Keratinocyte (primary cell): ENCODE measurements around the gene HPSE2. TPM values are rescaled to one million over a fixed set of nuclear protein-coding genes. Genes with fewer than 3 reads are reported as not detected.

Experiments
- DNase-seq: peaks from one replicate; pipeline ENCODE4 v3.0.0-alpha.2; 2011; ENCODE audit warnings: low read depth, missing footprints, low spot score
- FAIRE-seq: peaks from 2 replicates; lab custom pipeline; 2011; peaks lifted over from hg19 to GRCh38; lab: Jason Lieb, UNC
- H2AFZ ChIP-seq: 2 replicates; pipeline ENCODE4 v1.6.0; 2012; ENCODE audit warnings: low read length, control low read depth, inconsistent platforms; ENCODE audit not compliant: control insufficient read depth
- H3K27ac ChIP-seq: 2 replicates; pipeline ENCODE4 v1.5.1; 2011; ENCODE audit warnings: low read length; ENCODE audit not compliant: control insufficient read depth, insufficient read depth
- H3K27me3 ChIP-seq: 3 replicates; pipeline ENCODE4 v1.6.0; 2011; ENCODE audit warnings: low read length; ENCODE audit not compliant: control insufficient read depth, insufficient read depth; ENCODE audit errors: extremely low read depth
- H3K36me3 ChIP-seq, 2 experiments: 2 replicates in 1 of 2; 3 replicates in 1 of 2; pipeline ENCODE4 v1.5.1; 2011; ENCODE audit warnings: low read length in 2 of 2, mild to moderate bottlenecking in 1 of 2; ENCODE audit not compliant: control insufficient read depth in 2 of 2, insufficient read depth in 2 of 2; ENCODE audit errors: extremely low read depth in 1 of 2
- H3K4me1 ChIP-seq: 3 replicates; pipeline ENCODE4 v1.5.1; 2011; ENCODE audit warnings: low read length; ENCODE audit not compliant: control insufficient read depth, insufficient read depth; ENCODE audit errors: extremely low read depth
- H3K4me2 ChIP-seq: 3 replicates; pipeline ENCODE4 v1.6.0; 2011; ENCODE audit warnings: low read depth, low read length; ENCODE audit not compliant: control insufficient read depth, insufficient read depth; ENCODE audit errors: extremely low read depth
- H3K4me3 ChIP-seq, 3 experiments: fragments of 200-600 bp in 1 of 3; sonication (generic) in 1 of 3; 2 replicates in 2 of 3; 3 replicates in 1 of 3; pipeline ENCODE4 v1.5.1; 2011 to 2016; ENCODE audit warnings: low read length in 3 of 3, mild to moderate bottlenecking in 3 of 3, control low read depth in 2 of 3, inconsistent platforms in 1 of 3, low read depth in 1 of 3, mixed read lengths in 1 of 3, mixed run types in 1 of 3, moderate library complexity in 1 of 3; ENCODE audit not compliant: control insufficient read depth in 2 of 3, insufficient read depth in 2 of 3; ENCODE audit errors: extremely low read depth in 1 of 3
- H3K79me2 ChIP-seq: 2 replicates; pipeline ENCODE4 v1.6.0; 2012; ENCODE audit warnings: low read length; ENCODE audit not compliant: control insufficient read depth, insufficient read depth
- H3K9ac ChIP-seq: 3 replicates; pipeline ENCODE4 v1.6.0; 2011; ENCODE audit warnings: low read length; ENCODE audit not compliant: control insufficient read depth, insufficient read depth; ENCODE audit errors: extremely low read depth
- H3K9me1 ChIP-seq: 3 replicates; pipeline ENCODE4 v1.6.0; 2011; ENCODE audit warnings: low read length; ENCODE audit not compliant: control insufficient read depth, insufficient read depth; ENCODE audit errors: extremely low read depth
- H3K9me3 ChIP-seq: 2 replicates; pipeline ENCODE4 v1.5.1; 2012; ENCODE audit warnings: low read depth, low read length; ENCODE audit not compliant: control insufficient read depth
- H4K20me1 ChIP-seq: 3 replicates; pipeline ENCODE4 v1.6.0; 2011; ENCODE audit warnings: low read length; ENCODE audit not compliant: control insufficient read depth, insufficient read depth; ENCODE audit errors: extremely low read depth
- EZH2 ChIP-seq: IDR thresholded peaks from one replicate; pipeline ENCODE4 v1.6.1; 2012; ENCODE audit warnings: inconsistent platforms, mild to moderate bottlenecking, low read length, moderate library complexity
- dilution Hi-C: fragments of 300-500 bp; cut with MboI; formaldehyde crosslinking; loops from one replicate; pipeline ENCODE4 v1.7.0; 2020; ENCODE audit warnings: low sequenced_read_pairs; ENCODE audit not compliant: extremely low pct_ligation_motif_present
- polyA plus RNA-seq, 5 experiments: library from polyadenylated mRNA; depleted of rRNA in 3 of 5; stranded (reverse) in 3 of 5; stranded (forward) in 1 of 5; unstranded in 1 of 5; fragments of >200 nt; gene quantifications; 1 replicate in 1 of 5; 2 replicates in 3 of 5; 3 replicates in 1 of 5; pipeline versions ENCODE4 v1.2.1 to v1.2.3, GENCODE V29; 2011 to 2012; ENCODE audit warnings: missing spikeins in 2 of 5, low read depth in 1 of 5, low replicate concordance in 1 of 5
- TF ChIP-seq, protein P1 (sequence below), 3 experiments: IDR thresholded peaks in 1 of 3; conservative IDR thresholded peaks in 1 of 3; optimal IDR thresholded peaks in 1 of 3; 2 replicates in 2 of 3; 3 replicates in 1 of 3; pipeline versions ENCODE3 to v1.5.1; 2011; ENCODE audit warnings: low read length in 3 of 3, mild to moderate bottlenecking in 3 of 3, moderate library complexity in 2 of 3, control low read depth in 1 of 3, inconsistent platforms in 1 of 3; ENCODE audit not compliant: insufficient read depth in 2 of 3; ENCODE audit errors: extremely low read depth in 1 of 3

HPSE2 gene
- polyA plus RNA-seq, 1 donor (not counting 4 experiments of a cell fraction or from before 2014, with no cell fraction given) = 0.01 TPM

DNA sequence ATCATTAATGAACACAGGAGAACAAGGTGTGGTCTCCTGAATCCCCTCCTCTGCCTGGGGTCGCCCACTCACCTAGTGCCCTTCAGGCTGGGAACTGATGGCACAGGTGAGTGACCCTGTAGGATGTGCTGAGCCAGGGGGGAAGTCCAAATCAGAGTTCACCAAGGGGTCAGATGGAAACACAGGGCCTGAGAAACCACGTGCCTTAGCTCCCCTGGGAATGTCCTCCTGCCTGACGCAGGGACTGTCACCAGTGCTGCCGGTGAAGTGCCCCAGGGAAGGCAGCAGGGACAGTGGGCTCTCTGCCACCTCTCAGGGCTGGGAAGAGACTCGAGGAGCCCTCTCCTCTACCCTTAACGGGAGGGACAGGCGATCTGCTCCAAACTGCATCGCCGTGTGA lies 814.9 kb downstream of the HPSE2 start:
- Histone ChIP-seq H3K27ac (no peak overlapping the region), H3K4me2 (no peak overlapping the region), H3K4me1 (peaks cover 6% of the 10 kb centered on the region), H3K9ac (no peak overlapping the region), H3K9me1 (no peaks in the 10 kb centered on the region), H3K9me3 (no peaks in the 10 kb centered on the region), H2AFZ (no peak overlapping the region), H3K4me3 (no peak overlapping the region), H3K27me3 (no peaks in the 10 kb centered on the region), H3K36me3 (peaks cover 4 to 23% of the 10 kb centered on the region in 2 experiments), H3K79me2 (no peaks in the 10 kb centered on the region), H4K20me1 (no peaks in the 10 kb centered on the region)
- TF ChIP-seq EZH2 = no peak
- FAIRE-seq (no peak), DNase-seq (no peak)
- dilution Hi-C loops = no loop called here

DNA sequence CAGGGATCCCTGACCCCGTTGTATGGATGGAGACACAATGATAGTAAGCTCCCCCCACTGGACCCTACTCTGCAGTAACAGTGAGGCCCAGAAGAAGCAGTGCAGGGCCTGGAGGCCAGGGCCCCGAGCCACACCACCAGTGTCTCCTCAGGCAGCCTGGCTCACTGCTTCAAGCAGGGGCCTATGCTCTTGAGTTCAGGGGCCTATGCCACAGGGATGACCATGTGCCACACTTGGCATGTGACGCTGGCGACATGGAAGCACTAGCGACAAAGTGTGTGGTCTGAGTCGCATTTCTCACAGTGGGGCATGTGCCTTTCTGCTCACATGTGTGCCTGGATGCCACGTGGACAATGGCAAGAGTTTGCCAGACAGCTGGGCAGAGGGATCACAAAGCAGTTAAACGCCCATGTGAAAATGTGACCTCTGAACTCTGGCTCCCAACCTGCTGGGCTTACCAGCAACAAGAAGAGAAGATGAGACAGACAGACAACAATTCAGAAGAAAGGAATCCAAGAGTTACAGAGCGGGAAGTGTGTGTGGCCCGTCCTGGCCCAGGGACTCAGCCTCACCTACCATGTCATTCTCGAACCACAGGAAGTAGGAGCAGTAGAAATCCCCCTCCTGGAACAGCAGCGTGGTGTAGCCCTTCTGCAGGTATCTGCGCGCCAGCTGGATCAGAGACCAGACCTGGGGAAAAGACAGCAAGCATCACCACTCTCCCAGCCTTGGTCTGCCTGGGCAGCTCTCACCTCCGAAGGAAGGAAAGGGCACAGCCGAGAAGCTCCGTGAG lies 816.0 kb downstream of the HPSE2 start:
- no peak for TF ChIP-seq EZH2
- TF ChIP-seq, protein P1, sequence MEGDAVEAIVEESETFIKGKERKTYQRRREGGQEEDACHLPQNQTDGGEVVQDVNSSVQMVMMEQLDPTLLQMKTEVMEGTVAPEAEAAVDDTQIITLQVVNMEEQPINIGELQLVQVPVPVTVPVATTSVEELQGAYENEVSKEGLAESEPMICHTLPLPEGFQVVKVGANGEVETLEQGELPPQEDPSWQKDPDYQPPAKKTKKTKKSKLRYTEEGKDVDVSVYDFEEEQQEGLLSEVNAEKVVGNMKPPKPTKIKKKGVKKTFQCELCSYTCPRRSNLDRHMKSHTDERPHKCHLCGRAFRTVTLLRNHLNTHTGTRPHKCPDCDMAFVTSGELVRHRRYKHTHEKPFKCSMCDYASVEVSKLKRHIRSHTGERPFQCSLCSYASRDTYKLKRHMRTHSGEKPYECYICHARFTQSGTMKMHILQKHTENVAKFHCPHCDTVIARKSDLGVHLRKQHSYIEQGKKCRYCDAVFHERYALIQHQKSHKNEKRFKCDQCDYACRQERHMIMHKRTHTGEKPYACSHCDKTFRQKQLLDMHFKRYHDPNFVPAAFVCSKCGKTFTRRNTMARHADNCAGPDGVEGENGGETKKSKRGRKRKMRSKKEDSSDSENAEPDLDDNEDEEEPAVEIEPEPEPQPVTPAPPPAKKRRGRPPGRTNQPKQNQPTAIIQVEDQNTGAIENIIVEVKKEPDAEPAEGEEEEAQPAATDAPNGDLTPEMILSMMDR (optimal IDR thresholded peaks at IDR 0.05 in 1 of 3, IDR thresholded peaks at IDR 0.05 in 1 of 3, conservative IDR thresholded peaks at IDR 0.05 in 1 of 3; ENCODE audit: extremely low read depth in 1 of 3, insufficient read depth in 2 of 3, low read length in 3 of 3) = no peak
- dilution Hi-C loops = no loop called here
- Histone ChIP-seq H3K27ac (no peak overlapping the region), H3K36me3 (peaks cover 4 to 20% of the 10 kb centered on the region in 2 experiments), H3K9me1 (no peaks in the 10 kb centered on the region), H3K27me3 (no peaks in the 10 kb centered on the region), H3K9me3 (no peaks in the 10 kb centered on the region), H2AFZ (no peak overlapping the region), H3K4me1 (peaks cover 8% of the 10 kb centered on the region), H3K4me2 (no peak overlapping the region), H4K20me1 (no peaks in the 10 kb centered on the region), H3K79me2 (no peaks in the 10 kb centered on the region), H3K9ac (no peak overlapping the region), H3K4me3 (no peak overlapping the region)
- no peak for FAIRE-seq
- DNase-seq = no peak
